ENCODE results near the gene CRHR1.

DNA sequence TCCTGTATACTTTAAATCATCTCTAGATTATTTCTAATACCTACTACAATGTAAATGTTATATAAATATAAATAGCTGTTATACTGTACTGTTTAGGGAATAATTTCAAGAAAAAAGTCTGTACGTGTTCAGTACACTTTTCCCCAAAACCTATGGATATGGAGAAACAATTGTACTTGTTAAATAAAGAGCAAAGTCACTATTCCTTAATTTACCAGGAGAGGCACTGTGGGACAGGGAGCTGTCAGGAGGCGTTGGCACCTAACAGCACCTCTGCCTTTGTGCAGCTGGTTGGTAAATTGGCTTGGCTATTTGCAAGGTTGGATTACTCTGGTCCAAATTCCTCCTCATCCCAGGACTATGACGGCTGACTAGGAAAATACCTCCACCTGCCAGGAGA lies 28.0 kb downstream of the CRHR1 start:
- TF ChIP-seq, protein P1, sequence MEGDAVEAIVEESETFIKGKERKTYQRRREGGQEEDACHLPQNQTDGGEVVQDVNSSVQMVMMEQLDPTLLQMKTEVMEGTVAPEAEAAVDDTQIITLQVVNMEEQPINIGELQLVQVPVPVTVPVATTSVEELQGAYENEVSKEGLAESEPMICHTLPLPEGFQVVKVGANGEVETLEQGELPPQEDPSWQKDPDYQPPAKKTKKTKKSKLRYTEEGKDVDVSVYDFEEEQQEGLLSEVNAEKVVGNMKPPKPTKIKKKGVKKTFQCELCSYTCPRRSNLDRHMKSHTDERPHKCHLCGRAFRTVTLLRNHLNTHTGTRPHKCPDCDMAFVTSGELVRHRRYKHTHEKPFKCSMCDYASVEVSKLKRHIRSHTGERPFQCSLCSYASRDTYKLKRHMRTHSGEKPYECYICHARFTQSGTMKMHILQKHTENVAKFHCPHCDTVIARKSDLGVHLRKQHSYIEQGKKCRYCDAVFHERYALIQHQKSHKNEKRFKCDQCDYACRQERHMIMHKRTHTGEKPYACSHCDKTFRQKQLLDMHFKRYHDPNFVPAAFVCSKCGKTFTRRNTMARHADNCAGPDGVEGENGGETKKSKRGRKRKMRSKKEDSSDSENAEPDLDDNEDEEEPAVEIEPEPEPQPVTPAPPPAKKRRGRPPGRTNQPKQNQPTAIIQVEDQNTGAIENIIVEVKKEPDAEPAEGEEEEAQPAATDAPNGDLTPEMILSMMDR (IDR thresholded peaks at IDR 0.05; ENCODE audit: low read depth, low read length): no peak; the same call in 1 of the 2 replicates
- TF ChIP-seq EZH2phosphoT487 (IDR thresholded peaks at IDR 0.05; ENCODE audit: low read depth): no peak

Measured in OCI-LY3 (cell line).